ENCODE results near the gene SNX7. TPM values are rescaled to one million over a fixed set of nuclear protein-coding genes. Genes with fewer than 3 reads are reported as not detected.

The SNX7 gene, protein sequence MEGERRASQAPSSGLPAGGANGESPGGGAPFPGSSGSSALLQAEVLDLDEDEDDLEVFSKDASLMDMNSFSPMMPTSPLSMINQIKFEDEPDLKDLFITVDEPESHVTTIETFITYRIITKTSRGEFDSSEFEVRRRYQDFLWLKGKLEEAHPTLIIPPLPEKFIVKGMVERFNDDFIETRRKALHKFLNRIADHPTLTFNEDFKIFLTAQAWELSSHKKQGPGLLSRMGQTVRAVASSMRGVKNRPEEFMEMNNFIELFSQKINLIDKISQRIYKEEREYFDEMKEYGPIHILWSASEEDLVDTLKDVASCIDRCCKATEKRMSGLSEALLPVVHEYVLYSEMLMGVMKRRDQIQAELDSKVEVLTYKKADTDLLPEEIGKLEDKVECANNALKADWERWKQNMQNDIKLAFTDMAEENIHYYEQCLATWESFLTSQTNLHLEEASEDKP
- total RNA-seq (under 1 TPM; 0.35 to 0.83 TPM), polyA plus RNA-seq (under 1 TPM; 0.48 to 0.55 TPM)

DNA sequence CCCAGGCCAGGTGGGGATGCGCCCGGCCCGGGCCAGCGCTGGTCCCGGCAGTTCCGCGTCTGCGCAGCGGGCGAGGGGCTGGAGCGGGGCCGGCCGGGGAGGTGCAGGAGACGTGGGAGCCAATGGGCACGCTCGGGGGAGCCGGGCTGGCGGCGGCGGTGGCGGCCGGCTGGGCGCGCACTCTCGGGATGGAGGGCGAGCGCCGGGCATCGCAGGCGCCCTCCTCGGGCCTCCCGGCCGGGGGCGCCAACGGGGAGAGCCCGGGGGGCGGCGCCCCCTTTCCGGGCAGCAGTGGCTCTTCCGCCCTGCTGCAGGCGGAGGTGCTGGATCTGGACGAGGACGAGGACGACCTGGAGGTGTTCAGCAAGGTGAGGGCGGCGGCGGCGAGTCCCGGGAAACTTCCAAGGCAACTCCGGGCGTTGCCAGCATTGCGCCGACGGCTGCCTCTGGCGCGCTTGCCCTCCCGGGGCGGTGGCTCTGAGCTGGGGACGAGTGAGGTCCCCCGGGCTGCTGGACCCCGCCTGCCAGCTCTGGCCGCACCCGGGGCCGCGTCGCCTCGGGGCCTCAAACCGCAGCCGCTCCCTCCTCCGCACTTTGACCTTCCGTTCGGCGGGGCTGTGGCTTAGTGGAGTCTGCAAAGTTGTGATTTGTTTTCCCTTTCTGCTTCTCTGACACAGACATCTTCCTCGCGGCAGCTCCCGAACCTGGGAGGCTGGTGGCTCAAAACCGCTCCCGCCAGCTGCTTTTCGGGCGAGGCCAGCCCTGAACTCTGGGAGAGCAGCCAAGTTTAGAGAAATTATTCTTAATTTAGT is at the start of gene SNX7:
Gene SNX7, plus strand, starts transcription at position 178 of the 812 bp plus-strand sequence. Its CDS starts 11 bp downstream, at position 189.
- Mint-ChIP-seq H3K27ac (peak within 1 kb of the TSS in 3 of 7 donors; percentile 3 to 75 (median 58)), H3K4me1 (peaks cover 10 to 21% (median 17%) of the 10 kb centered on the region in 4 donors), H3K27me3 (peaks cover 20 to 30% of the 10 kb centered on the region in 2 donors), H3K36me3 (no peaks in the 10 kb centered on the region), H3K4me3 (peak within 1 kb of the TSS; percentile 86 to 93 (median 90)), H3K9me3 (peaks cover 0 to 5% (median 0%) of the 10 kb centered on the region in 8 donors)
- intact Hi-C loops (cut with micrococcal nuclease) = no loop called here
- no peaks in the 10 kb centered on the region for H3K9me3 ChIP-seq (ENCODE audit: control insufficient read depth in 1 of 2, low read length in 2 of 2)
- no peak within 1 kb of the TSS for H3K27ac ChIP-seq (ENCODE audit: low read depth, low read length)
- peaks cover 10% of the 10 kb centered on the region for H3K4me1 ChIP-seq (ENCODE audit: insufficient read depth, low read length)
- no peaks in the 10 kb centered on the region for H3K36me3 ChIP-seq (ENCODE audit: insufficient read depth, low read length)
- H3K4me3 ChIP-seq (ENCODE audit: low read length in 2 of 2) = peak within 1 kb of the TSS in 1 of 2 donors; percentile 45
- ChIA-PET POLR2A (ENCODE audit: partially characterized antibody) (no interaction called here), CTCF (ENCODE audit: partially characterized antibody) (no interaction called here)
- DNase-seq = peak in 3 of 5 donors; percentile 7 to 16 (median 13)
- peaks cover 12% of the 10 kb centered on the region for H3K27me3 ChIP-seq (ENCODE audit: insufficient read depth, low read length)

DNA sequence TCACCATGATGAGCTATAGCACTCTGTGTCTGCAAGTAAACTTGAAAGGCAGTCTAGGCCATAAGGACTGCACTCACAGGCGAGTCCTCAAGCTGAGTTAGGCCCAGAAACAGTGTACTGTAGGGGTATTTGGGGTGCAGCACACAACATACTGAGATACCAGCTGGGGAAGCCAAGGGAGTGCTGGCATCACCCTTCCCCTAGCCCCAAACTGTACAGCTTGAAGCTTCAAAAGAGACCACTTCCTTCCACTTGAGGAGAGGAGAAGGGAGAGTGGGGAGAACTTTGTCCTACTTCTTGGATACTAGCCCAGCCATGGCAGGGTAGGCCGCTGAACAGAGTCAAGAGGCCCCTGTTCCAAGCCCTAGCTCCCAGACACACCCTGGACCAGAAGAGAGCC is 24.2 kb upstream of the SNX7 start:
- ChIA-PET POLR2A (ENCODE audit: partially characterized antibody) (no interaction called here), CTCF (ENCODE audit: partially characterized antibody) (no interaction called here)
- H3K4me3 Mint-ChIP-seq = no peak overlapping the region
- no peaks in the 10 kb centered on the region for H3K4me1 ChIP-seq (ENCODE audit: insufficient read depth, low read length)
- no peaks in the 10 kb centered on the region for H3K27me3 Mint-ChIP-seq
- no peak overlapping the region for H3K27ac Mint-ChIP-seq
- no peak overlapping the region for H3K4me3 ChIP-seq (ENCODE audit: low read length in 2 of 2)
- no peaks in the 10 kb centered on the region for H3K9me3 ChIP-seq (ENCODE audit: control insufficient read depth in 1 of 2, low read length in 2 of 2)
- H3K36me3 ChIP-seq (ENCODE audit: insufficient read depth, low read length) = no peaks in the 10 kb centered on the region
- intact Hi-C loops (cut with micrococcal nuclease) = no loop called here
- H3K27me3 ChIP-seq (ENCODE audit: insufficient read depth, low read length) = no peaks in the 10 kb centered on the region
- no peaks in the 10 kb centered on the region for H3K4me1 Mint-ChIP-seq
- H3K27ac ChIP-seq (ENCODE audit: low read depth, low read length) = no peak overlapping the region
- no peak for DNase-seq
- H3K36me3 Mint-ChIP-seq = no peaks in the 10 kb centered on the region
- peaks cover 0 to 18% (median 5%) of the 10 kb centered on the region in 8 donors for H3K9me3 Mint-ChIP-seq

DNA sequence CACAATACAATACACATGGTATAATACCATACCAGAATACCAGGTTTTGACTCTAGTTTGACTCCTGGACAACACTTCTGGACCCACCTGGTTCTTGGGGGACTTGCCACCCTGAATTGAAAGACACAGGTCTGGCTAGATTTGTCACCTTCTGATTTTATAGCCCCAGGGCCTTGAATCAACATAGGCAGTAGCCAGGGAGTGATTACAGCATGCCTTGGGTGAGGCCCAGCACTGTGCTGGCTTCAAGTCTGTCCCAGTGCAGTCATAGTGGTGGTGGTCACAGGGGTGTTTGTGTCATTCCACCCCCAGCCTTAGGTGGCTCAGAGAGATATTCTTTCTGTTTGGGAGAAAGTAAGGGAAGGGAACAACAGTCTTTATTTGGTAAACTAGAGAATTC is 23.3 kb upstream of the SNX7 start:
- Histone ChIP-seq H3K36me3 (ENCODE audit: insufficient read depth, low read length) (no peaks in the 10 kb centered on the region), H3K9me3 (ENCODE audit: control insufficient read depth in 1 of 2, low read length in 2 of 2) (no peaks in the 10 kb centered on the region), H3K4me1 (ENCODE audit: insufficient read depth, low read length) (no peaks in the 10 kb centered on the region), H3K4me3 (ENCODE audit: low read length in 2 of 2) (no peak overlapping the region), H3K27me3 (ENCODE audit: insufficient read depth, low read length) (no peaks in the 10 kb centered on the region), H3K27ac (ENCODE audit: low read depth, low read length) (no peak overlapping the region)
- Mint-ChIP-seq H3K36me3 (no peaks in the 10 kb centered on the region), H3K4me1 (no peaks in the 10 kb centered on the region), H3K4me3 (no peak overlapping the region), H3K27me3 (no peaks in the 10 kb centered on the region), H3K9me3 (peaks cover 0 to 18% (median 6%) of the 10 kb centered on the region in 8 donors), H3K27ac (no peak overlapping the region)
- no peak for DNase-seq
- POLR2A ChIA-PET (ENCODE audit: partially characterized antibody) = no interaction called here
- intact Hi-C loops (cut with micrococcal nuclease) = no loop called here
- CTCF ChIA-PET (ENCODE audit: partially characterized antibody) = no interaction called here

DNA sequence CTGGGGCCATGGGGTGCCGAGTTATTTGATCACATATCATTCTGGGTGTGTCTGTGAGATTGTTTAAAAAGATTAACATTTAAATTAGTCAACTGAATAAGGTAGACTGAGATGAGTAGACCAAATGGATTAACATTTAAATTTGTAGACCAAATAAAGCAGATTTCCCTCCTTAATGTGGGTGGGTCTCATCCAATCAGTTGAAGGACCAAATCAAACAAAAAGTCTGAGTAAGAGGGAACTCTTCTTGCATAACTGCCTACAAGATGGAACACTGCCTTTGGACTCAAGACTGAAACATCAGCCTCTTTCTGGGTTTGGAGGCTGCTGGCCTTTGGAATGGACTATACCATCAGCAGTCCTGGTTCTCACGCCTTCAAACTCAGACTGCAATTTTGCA is 17.0 kb upstream of the SNX7 start:
- ChIA-PET POLR2A (ENCODE audit: partially characterized antibody) (no interaction called here), CTCF (ENCODE audit: partially characterized antibody) (no interaction called here)
- Mint-ChIP-seq H3K27ac (no peak overlapping the region), H3K4me1 (no peaks in the 10 kb centered on the region), H3K36me3 (no peaks in the 10 kb centered on the region), H3K27me3 (no peaks in the 10 kb centered on the region), H3K4me3 (no peak overlapping the region), H3K9me3 (peaks cover 0 to 13% (median 4%) of the 10 kb centered on the region in 8 donors)
- H3K27ac ChIP-seq (ENCODE audit: low read depth, low read length) = no peak overlapping the region
- no peak overlapping the region for H3K4me3 ChIP-seq (ENCODE audit: low read length in 2 of 2)
- DNase-seq = no peak
- intact Hi-C loops (cut with micrococcal nuclease) = no loop called here
- no peaks in the 10 kb centered on the region for H3K9me3 ChIP-seq (ENCODE audit: control insufficient read depth in 1 of 2, low read length in 2 of 2)
- no peaks in the 10 kb centered on the region for H3K27me3 ChIP-seq (ENCODE audit: insufficient read depth, low read length)
- no peaks in the 10 kb centered on the region for H3K36me3 ChIP-seq (ENCODE audit: insufficient read depth, low read length)
- H3K4me1 ChIP-seq (ENCODE audit: insufficient read depth, low read length) = no peaks in the 10 kb centered on the region

- ChIA-PET POLR2A (ENCODE audit: partially characterized antibody) (no interaction called here), CTCF (ENCODE audit: partially characterized antibody) (no interaction called here)
- Histone ChIP-seq H3K27ac (ENCODE audit: low read depth, low read length) (no peak overlapping the region), H3K9me3 (ENCODE audit: control insufficient read depth in 1 of 2, low read length in 2 of 2) (no peaks in the 10 kb centered on the region), H3K36me3 (ENCODE audit: insufficient read depth, low read length) (no peaks in the 10 kb centered on the region), H3K4me3 (ENCODE audit: low read length in 2 of 2) (no peak overlapping the region), H3K27me3 (ENCODE audit: insufficient read depth, low read length) (no peaks in the 10 kb centered on the region), H3K4me1 (ENCODE audit: insufficient read depth, low read length) (no peaks in the 10 kb centered on the region)
- Mint-ChIP-seq H3K9me3 (peaks cover 0 to 6% (median 0%) of the 10 kb centered on the region in 8 donors), H3K27ac (no peak overlapping the region), H3K4me3 (no peak overlapping the region), H3K4me1 (no peaks in the 10 kb centered on the region), H3K36me3 (no peaks in the 10 kb centered on the region), H3K27me3 (no peaks in the 10 kb centered on the region)
- intact Hi-C loops (cut with micrococcal nuclease) = no loop called here
- DNase-seq = no peak
Observed at GRCh38 chr1:98651116-98651632, 10.3 kb upstream of the SNX7 start.

DNA sequence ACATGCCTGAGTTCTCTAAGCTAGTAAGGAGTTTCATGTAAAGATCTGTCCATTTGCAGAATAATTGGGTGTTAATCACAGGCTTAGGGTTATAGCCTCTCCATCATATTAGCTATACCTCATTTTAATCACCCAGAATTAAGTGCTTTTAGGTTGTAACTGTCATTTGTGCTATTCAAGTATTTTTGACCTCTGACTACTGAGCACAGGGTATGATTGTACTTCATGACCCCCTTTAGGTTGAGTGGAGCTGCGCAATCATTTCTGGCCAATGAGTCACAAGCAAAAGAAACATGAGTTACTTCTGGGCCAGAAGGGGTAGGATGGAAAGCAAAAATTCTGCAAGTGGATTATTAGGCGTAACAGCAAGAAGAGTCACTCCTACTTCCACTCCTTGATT is 8.4 kb upstream of the SNX7 start:
- intact Hi-C loops (cut with micrococcal nuclease) = no loop called here
- Mint-ChIP-seq H3K4me3 (no peak overlapping the region), H3K27me3 (no peaks in the 10 kb centered on the region), H3K27ac (no peak overlapping the region), H3K9me3 (peaks cover 0 to 5% (median 1%) of the 10 kb centered on the region in 8 donors), H3K4me1 (no peaks in the 10 kb centered on the region), H3K36me3 (no peaks in the 10 kb centered on the region)
- Histone ChIP-seq H3K4me1 (ENCODE audit: insufficient read depth, low read length) (no peaks in the 10 kb centered on the region), H3K9me3 (ENCODE audit: control insufficient read depth in 1 of 2, low read length in 2 of 2) (no peaks in the 10 kb centered on the region), H3K36me3 (ENCODE audit: insufficient read depth, low read length) (no peaks in the 10 kb centered on the region), H3K27me3 (ENCODE audit: insufficient read depth, low read length) (no peaks in the 10 kb centered on the region), H3K27ac (ENCODE audit: low read depth, low read length) (no peak overlapping the region), H3K4me3 (ENCODE audit: low read length in 2 of 2) (no peak overlapping the region)
- CTCF ChIA-PET (ENCODE audit: partially characterized antibody) = no interaction called here
- POLR2A ChIA-PET (ENCODE audit: partially characterized antibody) = no interaction called here
- no peak for DNase-seq

DNA sequence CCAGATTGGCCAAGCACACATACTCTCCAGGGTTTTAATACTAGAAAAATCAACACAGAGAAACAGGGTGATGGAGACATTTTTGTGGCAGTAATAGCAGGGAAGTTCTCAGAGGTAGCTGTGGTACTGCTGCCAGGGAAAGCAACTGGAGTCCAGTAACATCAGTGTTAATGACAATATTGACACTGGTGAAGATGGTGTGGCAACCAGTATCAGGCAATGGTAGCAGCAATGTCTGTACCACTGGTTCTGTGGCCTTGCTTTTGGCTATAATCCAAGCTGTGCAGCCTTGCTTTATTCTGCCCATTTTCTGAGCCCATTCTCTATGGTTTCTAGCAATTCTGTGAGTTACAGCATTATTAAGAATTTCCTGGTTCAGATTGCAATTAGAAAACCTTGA is 1.6 kb upstream of the SNX7 start:
- Mint-ChIP-seq H3K27ac (no peak overlapping the region), H3K36me3 (no peaks in the 10 kb centered on the region), H3K4me3 (no peak overlapping the region), H3K9me3 (peaks cover 0 to 5% (median under 1%) of the 10 kb centered on the region in 8 donors), H3K27me3 (peaks cover 16 to 28% of the 10 kb centered on the region in 2 donors), H3K4me1 (peaks cover 10 to 21% (median 17%) of the 10 kb centered on the region in 4 donors)
- Histone ChIP-seq H3K4me3 (ENCODE audit: low read length in 2 of 2) (no peak overlapping the region), H3K27me3 (ENCODE audit: insufficient read depth, low read length) (peaks cover 12% of the 10 kb centered on the region), H3K4me1 (ENCODE audit: insufficient read depth, low read length) (peaks cover 10% of the 10 kb centered on the region), H3K27ac (ENCODE audit: low read depth, low read length) (no peak overlapping the region), H3K9me3 (ENCODE audit: control insufficient read depth in 1 of 2, low read length in 2 of 2) (no peaks in the 10 kb centered on the region), H3K36me3 (ENCODE audit: insufficient read depth, low read length) (no peaks in the 10 kb centered on the region)
- intact Hi-C loops (cut with micrococcal nuclease) = no loop called here
- DNase-seq = no peak
- ChIA-PET CTCF (ENCODE audit: partially characterized antibody) (no interaction called here), POLR2A (ENCODE audit: partially characterized antibody) (no interaction called here)
